ENCODE data around the gene TRIM17. TPM values are rescaled to one million over a fixed set of nuclear protein-coding genes. Genes with fewer than 3 reads are reported as not detected.

Gene TRIM17
- polyA plus RNA-seq, 1 donor from 2014 or later, result 0.14 TPM

DNA sequence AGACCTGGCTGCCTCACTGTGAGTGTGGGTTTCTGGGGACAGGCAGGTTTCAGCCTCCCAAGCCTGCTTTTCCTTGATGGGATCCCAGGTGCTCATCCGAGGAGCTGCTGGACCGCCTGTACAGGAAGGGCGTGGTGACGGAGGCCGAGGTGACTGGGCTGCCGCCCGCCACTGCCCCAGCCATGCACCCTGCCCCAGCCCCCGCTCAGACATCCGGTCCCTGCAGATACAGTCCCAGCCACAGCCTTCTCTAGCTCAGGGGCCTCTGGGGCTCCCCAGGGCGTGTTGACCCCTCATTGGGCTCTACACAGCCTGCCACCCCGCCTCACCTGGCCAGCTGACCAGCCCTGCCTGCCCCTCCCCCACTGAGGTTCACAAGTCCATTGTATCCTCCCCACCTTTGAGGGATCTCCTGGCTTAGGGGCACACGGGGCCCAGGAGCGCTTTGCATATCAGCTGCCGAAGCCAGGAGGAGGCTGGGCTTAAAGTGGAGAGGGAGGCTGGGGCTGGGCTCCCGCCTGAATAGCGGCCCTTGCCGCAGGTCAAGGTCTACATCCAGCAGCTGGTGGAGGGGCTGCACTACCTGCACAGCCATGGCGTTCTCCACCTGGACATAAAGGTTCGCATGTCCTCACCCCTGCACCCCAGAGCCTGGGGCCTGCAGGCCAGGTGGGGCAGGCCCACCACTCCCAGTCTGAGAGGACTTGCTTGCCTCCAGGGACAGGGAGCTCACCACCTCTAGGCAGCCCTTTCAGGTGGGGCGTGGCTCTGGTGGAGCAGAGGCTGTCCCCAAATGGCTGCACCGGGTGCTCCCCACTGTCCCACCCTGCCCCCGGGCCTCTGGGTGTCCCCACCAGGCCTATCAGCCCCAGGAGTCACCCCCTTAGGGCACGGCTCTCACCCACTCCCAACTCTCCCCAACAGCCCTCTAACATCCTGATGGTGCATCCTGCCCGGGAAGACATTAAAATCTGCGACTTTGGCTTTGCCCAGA lies 48.6 kb downstream of the TRIM17 start:
- H3K36me3 ChIP-seq (ENCODE audit: insufficient read depth, low read length), result no peaks in the 10 kb centered on the region
- H3K79me2 ChIP-seq (replicated peaks; ENCODE audit: insufficient read depth, low read length), result no peaks in the 10 kb centered on the region
- no peak overlapping the region for H2AFZ ChIP-seq (ENCODE audit: low read depth, low read length)
- no peak for TF ChIP-seq POLR2AphosphoS5 (IDR thresholded peaks at IDR 0.05)
- no peak for TF ChIP-seq MXI1 (conservative IDR thresholded peaks at IDR 0.05; ENCODE audit: poor library complexity, severe bottlenecking)
- no peak for TF ChIP-seq EZH2 (IDR thresholded peaks at IDR 0.05; ENCODE audit: borderline replicate concordance, insufficient read depth, low read length, poor library complexity, severe bottlenecking)
- TF ChIP-seq, protein P1, sequence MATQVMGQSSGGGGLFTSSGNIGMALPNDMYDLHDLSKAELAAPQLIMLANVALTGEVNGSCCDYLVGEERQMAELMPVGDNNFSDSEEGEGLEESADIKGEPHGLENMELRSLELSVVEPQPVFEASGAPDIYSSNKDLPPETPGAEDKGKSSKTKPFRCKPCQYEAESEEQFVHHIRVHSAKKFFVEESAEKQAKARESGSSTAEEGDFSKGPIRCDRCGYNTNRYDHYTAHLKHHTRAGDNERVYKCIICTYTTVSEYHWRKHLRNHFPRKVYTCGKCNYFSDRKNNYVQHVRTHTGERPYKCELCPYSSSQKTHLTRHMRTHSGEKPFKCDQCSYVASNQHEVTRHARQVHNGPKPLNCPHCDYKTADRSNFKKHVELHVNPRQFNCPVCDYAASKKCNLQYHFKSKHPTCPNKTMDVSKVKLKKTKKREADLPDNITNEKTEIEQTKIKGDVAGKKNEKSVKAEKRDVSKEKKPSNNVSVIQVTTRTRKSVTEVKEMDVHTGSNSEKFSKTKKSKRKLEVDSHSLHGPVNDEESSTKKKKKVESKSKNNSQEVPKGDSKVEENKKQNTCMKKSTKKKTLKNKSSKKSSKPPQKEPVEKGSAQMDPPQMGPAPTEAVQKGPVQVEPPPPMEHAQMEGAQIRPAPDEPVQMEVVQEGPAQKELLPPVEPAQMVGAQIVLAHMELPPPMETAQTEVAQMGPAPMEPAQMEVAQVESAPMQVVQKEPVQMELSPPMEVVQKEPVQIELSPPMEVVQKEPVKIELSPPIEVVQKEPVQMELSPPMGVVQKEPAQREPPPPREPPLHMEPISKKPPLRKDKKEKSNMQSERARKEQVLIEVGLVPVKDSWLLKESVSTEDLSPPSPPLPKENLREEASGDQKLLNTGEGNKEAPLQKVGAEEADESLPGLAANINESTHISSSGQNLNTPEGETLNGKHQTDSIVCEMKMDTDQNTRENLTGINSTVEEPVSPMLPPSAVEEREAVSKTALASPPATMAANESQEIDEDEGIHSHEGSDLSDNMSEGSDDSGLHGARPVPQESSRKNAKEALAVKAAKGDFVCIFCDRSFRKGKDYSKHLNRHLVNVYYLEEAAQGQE (IDR thresholded peaks at IDR 0.05; ENCODE audit: borderline replicate concordance), result no peak
- TF ChIP-seq SMC3 (conservative IDR thresholded peaks at IDR 0.05; ENCODE audit: poor library complexity), result no peak
- TF ChIP-seq CTCF (IDR thresholded peaks at IDR 0.05; ENCODE audit: poor library complexity, severe bottlenecking), result no peak
- no peak for TF ChIP-seq EP300 (conservative IDR thresholded peaks at IDR 0.05; ENCODE audit: poor library complexity, severe bottlenecking)
- TF ChIP-seq TAF1 (IDR thresholded peaks at IDR 0.05; ENCODE audit: low read depth), result no peak
- TF ChIP-seq RAD21 (conservative IDR thresholded peaks at IDR 0.05), result no peak
- H3K9me3 ChIP-seq (ENCODE audit: low read length), result no peaks in the 10 kb centered on the region
- H3F3A ChIP-seq (ENCODE audit: insufficient read depth, low read length, poor library complexity, severe bottlenecking), result no peaks in the 10 kb centered on the region
- no peak overlapping the region for H3K27ac ChIP-seq (ENCODE audit: low read length)
- H3K27me3 ChIP-seq (ENCODE audit: insufficient read depth, low read depth, low read length), result no peaks in the 10 kb centered on the region
- no peak overlapping the region for H3K4me3 ChIP-seq (ENCODE audit: low read length)
- H4K20me1 ChIP-seq (ENCODE audit: insufficient read depth), result no peaks in the 10 kb centered on the region
- H3K9ac ChIP-seq (ENCODE audit: low read length), result no peak overlapping the region
- no peaks in the 10 kb centered on the region for H3K9me2 ChIP-seq (ENCODE audit: insufficient read depth, low read length)
- no peak overlapping the region for H3K4me2 ChIP-seq (ENCODE audit: low read length)

DNA sequence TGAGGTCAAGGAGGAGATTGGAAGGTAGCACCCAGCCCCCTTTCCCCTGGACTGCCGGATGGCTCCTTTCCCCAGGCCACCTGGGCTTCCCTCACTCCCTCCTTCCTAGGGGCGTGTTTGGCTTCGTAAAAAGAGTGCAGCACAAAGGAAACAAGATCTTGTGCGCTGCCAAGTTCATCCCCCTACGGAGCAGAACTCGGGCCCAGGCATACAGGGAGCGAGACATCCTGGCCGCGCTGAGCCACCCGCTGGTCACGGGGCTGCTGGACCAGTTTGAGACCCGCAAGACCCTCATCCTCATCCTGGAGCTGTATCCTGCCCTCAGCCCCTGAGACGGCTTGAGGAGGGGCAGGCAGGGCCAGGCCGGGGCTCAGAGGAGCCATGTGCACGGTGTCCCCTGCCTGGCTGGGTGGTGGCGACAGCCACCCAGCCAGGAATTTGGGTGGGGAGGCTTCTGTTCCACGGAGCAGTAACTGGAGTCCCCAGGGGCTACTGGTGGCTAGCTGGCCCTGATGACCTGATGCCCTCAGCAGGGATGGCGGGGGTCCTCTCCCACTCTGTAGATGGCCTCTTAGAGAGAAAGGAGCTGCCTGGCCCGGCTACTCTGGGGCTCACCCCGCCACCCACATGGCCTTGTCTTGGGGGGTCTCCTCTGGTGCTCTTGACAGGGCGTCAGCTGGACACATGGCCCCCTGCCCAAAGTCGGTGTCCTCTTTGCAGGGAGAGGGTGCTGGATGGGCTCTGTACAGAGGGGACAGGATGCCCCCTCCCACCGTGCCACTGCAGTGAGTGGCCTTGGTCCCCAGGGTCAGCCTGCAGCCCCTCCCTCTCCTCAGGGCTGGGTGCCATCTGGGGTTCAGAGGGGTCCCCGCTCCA lies 49.6 kb downstream of the TRIM17 start:
- H3K79me2 ChIP-seq (replicated peaks; ENCODE audit: insufficient read depth, low read length), result no peaks in the 10 kb centered on the region
- no peaks in the 10 kb centered on the region for H3K9me3 ChIP-seq (ENCODE audit: low read length)
- TF ChIP-seq EP300 (conservative IDR thresholded peaks at IDR 0.05; ENCODE audit: poor library complexity, severe bottlenecking) (no peak), SMC3 (conservative IDR thresholded peaks at IDR 0.05; ENCODE audit: poor library complexity) (no peak), MXI1 (conservative IDR thresholded peaks at IDR 0.05; ENCODE audit: poor library complexity, severe bottlenecking) (no peak), TAF1 (IDR thresholded peaks at IDR 0.05; ENCODE audit: low read depth) (no peak), CTCF (IDR thresholded peaks at IDR 0.05; ENCODE audit: poor library complexity, severe bottlenecking) (no peak), POLR2AphosphoS5 (IDR thresholded peaks at IDR 0.05) (no peak), RAD21 (conservative IDR thresholded peaks at IDR 0.05) (no peak), EZH2 (IDR thresholded peaks at IDR 0.05; ENCODE audit: borderline replicate concordance, insufficient read depth, low read length, poor library complexity, severe bottlenecking) (no peak)
- TF ChIP-seq, protein P1 (IDR thresholded peaks at IDR 0.05; ENCODE audit: borderline replicate concordance), result no peak
- H4K20me1 ChIP-seq (ENCODE audit: insufficient read depth), result no peaks in the 10 kb centered on the region
- H3K9me2 ChIP-seq (ENCODE audit: insufficient read depth, low read length), result no peaks in the 10 kb centered on the region
- H3F3A ChIP-seq (ENCODE audit: insufficient read depth, low read length, poor library complexity, severe bottlenecking), result no peaks in the 10 kb centered on the region
- H2AFZ ChIP-seq (ENCODE audit: low read depth, low read length), result no peak overlapping the region
- H3K27ac ChIP-seq (ENCODE audit: low read length), result no peak overlapping the region
- H3K36me3 ChIP-seq (ENCODE audit: insufficient read depth, low read length), result no peaks in the 10 kb centered on the region
- no peak overlapping the region for H3K4me3 ChIP-seq (ENCODE audit: low read length)
- no peaks in the 10 kb centered on the region for H3K27me3 ChIP-seq (ENCODE audit: insufficient read depth, low read depth, low read length)
- no peak overlapping the region for H3K4me2 ChIP-seq (ENCODE audit: low read length)
- no peak overlapping the region for H3K9ac ChIP-seq (ENCODE audit: low read length)
